ENCODE results near the gene TRRAP.

TRRAP gene

DNA sequence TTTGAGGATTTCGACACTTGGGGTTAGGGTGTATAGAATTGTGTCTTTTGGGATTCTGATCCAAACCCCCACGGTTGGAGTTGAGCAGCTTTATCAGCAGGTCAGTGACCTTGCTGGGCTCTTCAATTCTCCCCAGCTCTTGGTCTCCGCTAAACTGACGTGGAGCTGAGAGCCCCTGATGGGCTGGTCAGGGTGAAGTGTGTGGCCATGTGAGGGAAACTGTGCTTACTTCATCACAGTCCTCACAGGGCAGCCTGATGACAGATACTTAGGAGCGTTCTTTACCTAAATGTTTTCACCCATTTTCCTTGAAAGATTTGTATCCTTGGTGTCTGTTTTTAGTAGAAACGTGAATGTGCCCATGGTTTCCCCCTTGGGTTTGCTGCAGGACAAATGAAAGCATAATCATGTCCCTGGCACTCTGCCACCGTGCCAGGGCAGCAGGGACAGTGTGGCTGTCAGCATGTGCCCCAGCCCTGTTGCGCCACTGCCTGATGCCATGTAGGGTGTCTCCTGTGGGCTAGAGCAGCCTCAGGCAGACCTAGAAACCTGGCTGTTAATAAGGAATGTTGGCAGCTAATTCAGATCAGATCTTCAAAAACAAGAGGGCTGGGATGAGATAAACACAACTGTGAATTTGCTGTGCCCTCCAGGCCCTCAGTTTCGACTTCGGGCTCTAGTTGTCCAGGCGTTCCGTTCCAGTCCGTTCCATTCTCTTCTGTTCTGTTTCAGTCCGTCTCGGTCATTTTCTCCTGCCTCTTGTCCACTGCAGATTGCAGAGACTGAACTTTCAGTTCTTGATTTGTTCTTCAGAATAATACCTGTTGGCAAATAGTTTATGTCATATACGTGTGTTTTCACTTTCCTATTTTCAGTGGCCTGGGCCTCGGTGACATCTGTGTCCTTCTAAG, 96.8 kb downstream of the TRRAP start:
- H3K4me1 ChIP-seq (ENCODE audit: control insufficient read depth in 1 of 2, insufficient read depth in 1 of 2, low read depth in 1 of 2, low read length in 1 of 2) = no peaks in the 10 kb centered on the region
- no peaks in the 10 kb centered on the region for H3K27me3 ChIP-seq
- H3K9me3 ChIP-seq = no peaks in the 10 kb centered on the region
- TF ChIP-seq, protein P1, sequence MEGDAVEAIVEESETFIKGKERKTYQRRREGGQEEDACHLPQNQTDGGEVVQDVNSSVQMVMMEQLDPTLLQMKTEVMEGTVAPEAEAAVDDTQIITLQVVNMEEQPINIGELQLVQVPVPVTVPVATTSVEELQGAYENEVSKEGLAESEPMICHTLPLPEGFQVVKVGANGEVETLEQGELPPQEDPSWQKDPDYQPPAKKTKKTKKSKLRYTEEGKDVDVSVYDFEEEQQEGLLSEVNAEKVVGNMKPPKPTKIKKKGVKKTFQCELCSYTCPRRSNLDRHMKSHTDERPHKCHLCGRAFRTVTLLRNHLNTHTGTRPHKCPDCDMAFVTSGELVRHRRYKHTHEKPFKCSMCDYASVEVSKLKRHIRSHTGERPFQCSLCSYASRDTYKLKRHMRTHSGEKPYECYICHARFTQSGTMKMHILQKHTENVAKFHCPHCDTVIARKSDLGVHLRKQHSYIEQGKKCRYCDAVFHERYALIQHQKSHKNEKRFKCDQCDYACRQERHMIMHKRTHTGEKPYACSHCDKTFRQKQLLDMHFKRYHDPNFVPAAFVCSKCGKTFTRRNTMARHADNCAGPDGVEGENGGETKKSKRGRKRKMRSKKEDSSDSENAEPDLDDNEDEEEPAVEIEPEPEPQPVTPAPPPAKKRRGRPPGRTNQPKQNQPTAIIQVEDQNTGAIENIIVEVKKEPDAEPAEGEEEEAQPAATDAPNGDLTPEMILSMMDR (IDR thresholded peaks at IDR 0.05) = no peak
- no peak overlapping the region for H3K4me3 ChIP-seq (ENCODE audit: low read depth in 1 of 2, low read length in 1 of 2)
- H3K36me3 ChIP-seq = peaks cover 100% of the 10 kb centered on the region
- H3K27ac ChIP-seq = no peak overlapping the region

DNA sequence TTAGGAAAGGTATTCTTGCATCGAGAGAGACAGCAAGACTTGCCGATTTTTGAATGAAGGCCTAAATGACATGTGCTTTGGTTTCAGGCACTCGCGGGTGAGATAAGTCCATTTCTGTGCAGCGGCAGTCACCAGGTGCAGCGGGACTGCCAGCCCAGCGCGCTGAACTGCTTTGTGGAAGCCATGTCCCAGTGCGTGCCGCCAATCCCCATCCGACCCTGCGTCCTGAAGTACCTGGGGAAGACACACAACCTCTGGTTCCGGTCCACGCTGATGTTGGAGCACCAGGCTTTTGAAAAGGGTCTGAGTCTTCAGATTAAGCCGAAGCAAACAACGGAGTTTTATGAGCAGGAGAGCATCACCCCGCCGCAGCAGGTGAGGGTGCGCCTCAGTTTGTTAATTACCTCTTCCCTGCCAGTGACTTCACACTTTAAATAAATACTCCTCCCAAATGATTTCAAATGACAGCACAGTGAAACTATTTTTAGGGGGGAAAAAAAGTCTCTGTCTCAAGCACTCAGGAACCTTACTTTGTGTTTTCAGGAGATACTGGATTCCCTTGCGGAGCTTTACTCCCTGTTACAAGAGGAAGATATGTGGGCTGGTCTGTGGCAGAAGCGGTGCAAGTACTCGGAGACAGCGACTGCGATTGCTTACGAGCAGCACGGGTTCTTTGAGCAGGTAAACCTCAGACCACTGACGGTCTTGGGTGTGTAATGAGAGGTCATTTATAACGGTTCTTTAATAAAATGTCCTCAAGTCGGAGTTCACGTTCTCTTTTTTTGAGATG, 98.3 kb downstream of the TRRAP start:
- no peak overlapping the region for H3K27ac ChIP-seq
- no peaks in the 10 kb centered on the region for H3K27me3 ChIP-seq
- H3K4me1 ChIP-seq (ENCODE audit: control insufficient read depth in 1 of 2, insufficient read depth in 1 of 2, low read depth in 1 of 2, low read length in 1 of 2) = no peaks in the 10 kb centered on the region
- H3K9me3 ChIP-seq = no peaks in the 10 kb centered on the region
- H3K36me3 ChIP-seq = peaks cover 99% of the 10 kb centered on the region
- H3K4me3 ChIP-seq (ENCODE audit: low read depth in 1 of 2, low read length in 1 of 2) = no peak overlapping the region
- TF ChIP-seq, protein P1 (IDR thresholded peaks at IDR 0.05) = no peak

DNA sequence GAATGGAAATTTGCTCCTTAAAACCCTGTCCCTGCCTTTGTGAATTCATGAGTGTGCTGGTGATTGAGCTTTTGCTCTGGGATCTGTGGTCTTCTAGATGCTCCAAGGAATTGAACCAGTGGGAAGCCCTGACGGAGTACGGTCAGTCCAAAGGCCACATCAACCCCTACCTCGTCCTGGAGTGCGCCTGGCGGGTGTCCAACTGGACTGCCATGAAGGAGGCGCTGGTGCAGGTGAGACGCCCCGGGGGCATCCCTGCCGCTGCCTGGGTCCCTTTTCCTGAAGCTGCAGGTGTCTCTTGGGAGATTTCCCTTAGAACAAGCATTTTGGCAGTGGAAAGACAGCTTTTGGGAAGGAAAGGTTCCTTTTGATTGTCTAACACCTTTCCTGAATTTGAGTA, 100.3 kb downstream of the TRRAP start:
- Histone ChIP-seq H3K36me3 (peaks cover 99% of the 10 kb centered on the region), H3K27me3 (no peaks in the 10 kb centered on the region), H3K27ac (no peak overlapping the region), H3K4me3 (ENCODE audit: low read depth in 1 of 2, low read length in 1 of 2) (no peak overlapping the region), H3K4me1 (ENCODE audit: control insufficient read depth in 1 of 2, insufficient read depth in 1 of 2, low read depth in 1 of 2, low read length in 1 of 2) (no peaks in the 10 kb centered on the region), H3K9me3 (no peaks in the 10 kb centered on the region)
- TF ChIP-seq, protein P1 (IDR thresholded peaks at IDR 0.05) = no peak

DNA sequence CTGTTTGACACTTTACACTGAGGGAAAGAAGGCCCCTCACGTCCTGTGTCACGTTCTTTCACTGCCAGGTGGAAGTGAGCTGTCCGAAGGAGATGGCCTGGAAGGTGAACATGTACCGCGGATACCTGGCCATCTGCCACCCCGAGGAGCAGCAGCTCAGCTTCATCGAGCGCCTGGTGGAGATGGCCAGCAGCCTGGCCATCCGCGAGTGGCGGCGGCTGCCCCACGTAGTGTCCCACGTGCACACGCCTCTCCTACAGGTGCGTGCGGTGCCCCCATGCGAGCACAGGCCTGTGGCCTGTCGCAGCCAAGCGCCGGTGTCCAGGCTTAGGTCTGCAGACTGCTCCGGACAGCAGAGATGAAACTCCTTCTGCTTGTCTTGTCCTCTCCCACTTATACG, 103.4 kb downstream of the TRRAP start:
- H3K27me3 ChIP-seq = no peaks in the 10 kb centered on the region
- no peaks in the 10 kb centered on the region for H3K9me3 ChIP-seq
- H3K36me3 ChIP-seq = peaks cover 87% of the 10 kb centered on the region
- no peak overlapping the region for H3K27ac ChIP-seq
- H3K4me3 ChIP-seq (ENCODE audit: low read depth in 1 of 2, low read length in 1 of 2) = no peak overlapping the region
- TF ChIP-seq, protein P1 (IDR thresholded peaks at IDR 0.05) = no peak
- H3K4me1 ChIP-seq (ENCODE audit: control insufficient read depth in 1 of 2, insufficient read depth in 1 of 2, low read depth in 1 of 2, low read length in 1 of 2) = peaks cover 3 to 6% of the 10 kb centered on the region in 2 experiments

DNA sequence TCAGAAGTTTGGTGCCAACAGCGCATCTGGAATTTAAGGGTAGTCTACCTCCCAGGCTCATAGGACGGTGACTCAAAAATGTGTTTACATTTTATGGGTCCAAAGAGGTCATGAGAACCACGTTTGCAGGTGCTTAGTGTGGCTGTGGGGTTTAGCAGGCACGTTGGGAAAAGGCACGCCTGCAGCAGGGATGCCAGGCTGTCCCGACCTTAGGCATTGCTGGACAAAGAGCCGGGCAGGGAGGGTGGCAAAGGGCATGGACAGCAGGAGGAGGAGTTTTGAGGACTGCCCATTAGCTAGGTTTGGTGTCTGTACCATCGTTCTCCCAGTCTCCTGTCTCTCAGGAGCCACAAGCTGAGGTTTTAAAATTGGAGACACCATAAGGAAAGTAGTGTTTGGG, 104.4 kb downstream of the TRRAP start:
- peaks cover 78% of the 10 kb centered on the region for H3K36me3 ChIP-seq

More for the DNA sequence above, 104.4 kb downstream of the TRRAP start:
- Histone ChIP-seq H3K4me1 (ENCODE audit: control insufficient read depth in 1 of 2, insufficient read depth in 1 of 2, low read depth in 1 of 2, low read length in 1 of 2) (peaks cover 3 to 6% of the 10 kb centered on the region in 2 experiments), H3K4me3 (ENCODE audit: low read depth in 1 of 2, low read length in 1 of 2) (no peak overlapping the region), H3K27me3 (no peaks in the 10 kb centered on the region), H3K9me3 (no peaks in the 10 kb centered on the region), H3K27ac (no peak overlapping the region)
- TF ChIP-seq, protein P1 (IDR thresholded peaks at IDR 0.05) = no peak
